Activated gamma-delta T cell (primary cell): ENCODE results near the gene DYNC2I2.
"Not testable (repeated sequence)": the region's sequence is repeated elsewhere in the genome, so short reads cannot be mapped to it uniquely, and the experiment has no call there.

Source experiments
- DNase-seq: peaks from one replicate; lab custom pipeline; 2025; lab: John Stamatoyannopoulos, UW
- total RNA-seq, 2 donors: gene quantifications; one replicate each; lab custom pipeline; 2026; lab: John Stamatoyannopoulos, UW

Gene DYNC2I2
- 13.3 to 15.2 reads per million in 2 donors for total RNA-seq

DNA sequence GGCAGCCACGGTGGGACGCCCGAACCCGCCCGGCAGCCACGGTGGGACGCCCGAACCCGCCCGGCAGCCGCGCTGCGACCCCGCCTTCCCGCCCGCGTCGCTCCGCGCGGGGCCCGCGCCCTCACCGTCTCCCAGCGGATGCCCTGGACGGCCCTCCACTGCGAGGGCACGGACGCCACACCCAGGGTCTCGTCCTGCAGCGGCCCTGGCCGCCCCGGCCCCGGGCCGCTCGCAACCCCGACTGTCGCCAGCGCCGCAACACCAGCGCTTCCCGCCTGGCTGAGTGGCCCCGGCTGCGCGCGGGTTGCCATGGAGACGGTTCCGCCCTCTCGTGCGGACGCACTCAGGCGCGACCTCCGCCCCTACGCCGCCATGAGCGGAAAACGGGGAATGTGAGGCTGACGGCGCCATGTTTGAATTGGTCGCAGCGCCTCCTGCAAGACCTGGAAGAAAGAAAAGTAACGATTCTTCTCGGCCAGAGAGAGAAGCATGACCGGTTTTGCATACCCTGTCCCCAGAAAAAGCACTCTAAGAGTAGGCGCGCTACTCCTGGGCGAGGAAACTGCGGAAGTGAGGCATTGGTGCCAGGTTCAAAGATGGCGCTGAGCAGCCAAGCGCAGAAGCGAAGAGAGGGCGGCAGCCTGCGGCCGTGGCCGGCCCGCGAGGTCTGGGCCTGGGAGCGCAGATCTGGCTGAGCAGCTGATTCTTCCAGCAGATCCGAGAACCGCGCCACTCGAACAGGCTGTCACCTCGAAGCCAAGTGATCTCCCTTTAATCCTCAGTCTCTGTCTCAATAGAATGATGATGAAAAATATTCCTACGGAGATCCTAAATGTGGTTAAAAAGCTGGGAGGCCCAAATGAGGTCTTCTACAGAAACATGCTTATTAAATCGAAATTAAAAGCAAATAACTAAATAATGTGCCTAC is at the start of gene DYNC2I2:
Gene DYNC2I2 (minus strand): TSS at position 432 of the 928 bp plus-strand sequence. CDS start 121 bp downstream, at position 311.
- DNase-seq: peak; percentile 92

DNA sequence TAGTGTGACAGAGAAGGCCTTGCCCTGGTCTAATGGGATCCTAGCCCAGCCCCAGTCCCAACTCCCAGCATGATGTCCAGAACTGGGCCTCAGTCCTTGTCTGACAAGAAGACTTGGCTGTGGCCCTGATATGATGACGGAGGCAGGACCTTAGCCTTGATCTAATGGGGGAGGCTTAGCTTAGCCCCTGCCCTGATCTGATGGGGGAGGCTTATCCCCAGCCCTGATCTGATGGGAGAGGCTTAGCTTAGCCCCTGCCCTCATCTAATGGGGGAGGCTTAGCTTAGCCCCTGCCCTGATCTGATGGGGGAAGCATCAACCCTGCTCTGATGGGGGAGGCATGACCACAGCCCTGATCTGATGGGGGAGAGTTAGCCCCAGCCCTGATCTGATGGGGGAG is 49.4 kb upstream of the DYNC2I2 start:
- DNase-seq: no peak

GRCh38 chr9:128705051-128705965 is 48.7 kb upstream of the DYNC2I2 start:
- no peak for DNase-seq

- no peak for DNase-seq
These were observed 47.7 kb upstream of the DYNC2I2 start for GRCh38 chr9:128704356-128704670.

- DNase-seq: no peak
These were observed 47.1 kb upstream of the DYNC2I2 start for GRCh38 chr9:128703616-128704355.

DNA sequence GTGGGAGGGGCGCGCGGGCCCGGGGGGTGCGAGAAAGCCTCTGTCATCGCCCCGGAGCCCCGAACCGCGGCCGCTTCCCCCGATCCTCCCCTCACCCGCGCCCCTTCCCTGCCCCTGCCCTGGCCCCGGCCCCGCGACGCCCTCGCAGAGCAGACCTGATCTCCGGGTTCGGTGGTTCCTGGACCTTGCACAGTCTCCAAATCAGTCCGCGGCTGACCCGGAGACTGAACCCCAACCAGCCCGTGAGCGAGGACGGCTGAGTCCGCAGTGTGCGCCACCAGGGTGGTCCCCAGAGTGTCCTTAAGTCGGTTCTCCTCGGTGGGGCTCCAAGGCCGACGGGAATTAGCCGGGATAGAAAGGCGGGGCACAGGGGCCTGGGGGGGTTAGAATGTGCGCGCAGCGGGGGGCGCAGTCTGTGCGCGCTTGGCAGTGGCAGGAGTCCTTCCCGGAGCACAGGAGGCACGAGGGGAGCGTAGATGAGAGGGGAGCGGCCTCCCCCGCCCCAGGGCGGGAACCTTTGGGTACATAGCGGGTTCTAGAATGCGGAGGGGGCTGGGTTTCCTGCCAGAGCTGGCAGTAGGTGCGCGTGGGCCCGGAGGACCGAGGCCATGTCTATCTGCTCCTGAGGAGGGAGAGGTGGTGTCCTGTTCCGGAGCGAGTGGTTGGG is 46.4 kb upstream of the DYNC2I2 start:
- no peak for DNase-seq

- peak; percentile 58 for DNase-seq
These were observed 45.9 kb upstream of the DYNC2I2 start, which contains the start of gene PKN3 for GRCh38 chr9:128702445-128702948. PKN3 (plus strand) TSS chr9:128702503; CDS start chr9:128702916, 413 bp downstream.

DNA sequence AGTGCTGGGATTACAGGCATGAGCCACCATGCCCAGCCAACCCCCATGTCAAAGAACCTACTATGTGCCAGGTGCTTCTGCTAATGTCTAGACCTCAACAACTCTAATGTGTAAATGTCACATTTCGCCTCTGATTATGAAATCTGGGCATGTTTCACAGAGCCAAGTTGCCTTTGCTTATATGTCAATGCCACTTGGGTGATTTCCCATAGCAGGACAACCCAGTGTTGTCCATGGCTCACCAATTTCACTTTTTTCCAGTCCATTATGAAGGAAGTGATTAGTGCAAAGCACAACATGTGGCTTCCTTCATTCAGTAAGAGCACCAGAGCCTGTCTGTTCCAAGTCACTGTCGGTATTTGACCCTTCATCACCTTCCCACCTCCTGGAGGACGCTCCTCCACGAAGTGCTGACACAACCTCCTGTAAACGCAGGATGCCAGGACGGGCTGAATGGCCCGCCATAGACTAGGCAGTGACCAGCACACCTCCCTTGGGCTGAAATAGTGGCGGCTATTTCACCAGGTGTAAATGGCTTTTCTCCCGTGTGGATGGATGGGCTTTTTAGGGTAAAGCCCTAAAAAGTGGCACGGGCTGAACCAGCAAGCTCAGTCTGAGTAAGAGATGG is 44.7 kb upstream of the DYNC2I2 start:
- no peak for DNase-seq

DNA sequence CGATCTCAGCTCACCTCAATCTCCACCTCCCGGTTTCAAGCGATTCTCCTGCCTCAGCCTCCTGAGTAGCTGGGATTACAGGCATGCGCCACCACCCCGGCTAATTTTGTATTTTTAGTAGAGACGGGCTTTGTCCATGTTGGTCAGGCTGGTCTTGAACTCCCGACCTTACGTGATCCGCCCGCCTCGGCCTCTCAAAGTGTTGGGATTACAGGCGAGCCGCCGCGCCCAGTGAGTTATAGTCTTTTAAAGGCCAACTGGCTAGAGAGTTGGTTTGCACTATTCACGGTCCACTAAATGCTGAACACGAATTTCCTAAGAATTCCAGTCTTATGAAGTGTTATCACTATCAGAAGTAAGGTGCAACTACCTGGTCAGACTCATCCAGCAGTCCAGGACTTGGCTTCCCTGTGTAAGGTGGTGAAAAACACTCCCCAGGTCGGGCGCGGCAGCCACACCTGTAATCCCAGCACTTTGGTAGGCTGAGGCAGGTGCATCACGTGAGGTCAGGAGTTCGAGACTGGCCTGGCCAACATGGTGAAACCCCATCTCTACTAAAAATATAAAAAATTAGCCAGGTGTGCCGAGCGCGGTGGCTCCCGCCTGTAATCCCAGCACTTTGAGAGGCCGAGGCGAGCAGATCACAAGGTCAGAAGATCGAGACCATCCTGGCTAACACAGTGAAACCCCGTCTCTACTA is 42.6 kb upstream of the DYNC2I2 start:
- DNase-seq: not testable (repeated sequence)

- no peak for DNase-seq
These were observed 40.5 kb upstream of the DYNC2I2 start for GRCh38 chr9:128696923-128697707.

DNA sequence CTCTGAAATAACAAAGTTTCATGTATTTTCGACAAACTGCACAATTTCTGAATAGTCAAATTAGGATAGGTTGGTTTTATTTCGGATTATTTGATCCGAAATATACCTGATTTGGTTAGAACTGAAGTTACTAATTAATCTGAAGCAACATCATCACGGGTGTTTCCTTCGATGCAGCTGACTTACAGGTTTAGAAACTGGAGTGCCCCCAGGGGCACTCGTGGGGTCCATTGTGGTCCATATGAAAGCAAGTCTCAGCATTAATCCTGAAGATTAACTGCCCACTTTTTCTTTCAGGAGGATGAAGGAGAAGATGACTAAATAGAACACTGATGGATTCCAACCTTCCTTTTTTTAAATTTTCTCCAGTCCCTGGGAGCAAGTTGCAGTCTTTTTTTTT is 37.7 kb upstream of the DYNC2I2 start:
- no peak for DNase-seq

DNA sequence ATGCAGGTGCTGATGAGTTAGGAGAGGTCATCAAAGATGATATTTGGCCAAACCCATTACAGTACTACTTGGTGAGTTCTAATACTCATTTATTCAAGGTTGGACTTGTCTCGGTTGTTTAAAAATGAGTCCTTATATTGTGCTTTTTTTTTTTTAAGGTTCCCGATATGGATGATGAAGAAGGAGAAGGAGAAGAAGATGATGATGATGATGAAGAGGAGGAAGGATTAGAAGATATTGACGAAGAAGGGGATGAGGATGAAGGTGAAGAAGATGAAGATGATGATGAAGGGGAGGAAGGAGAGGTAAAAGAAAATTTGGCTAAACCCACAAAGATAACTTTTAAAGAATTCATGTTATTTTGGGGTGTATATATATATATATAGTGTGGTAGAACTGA is 37.1 kb upstream of the DYNC2I2 start:
- DNase-seq: not testable (repeated sequence)

DNA sequence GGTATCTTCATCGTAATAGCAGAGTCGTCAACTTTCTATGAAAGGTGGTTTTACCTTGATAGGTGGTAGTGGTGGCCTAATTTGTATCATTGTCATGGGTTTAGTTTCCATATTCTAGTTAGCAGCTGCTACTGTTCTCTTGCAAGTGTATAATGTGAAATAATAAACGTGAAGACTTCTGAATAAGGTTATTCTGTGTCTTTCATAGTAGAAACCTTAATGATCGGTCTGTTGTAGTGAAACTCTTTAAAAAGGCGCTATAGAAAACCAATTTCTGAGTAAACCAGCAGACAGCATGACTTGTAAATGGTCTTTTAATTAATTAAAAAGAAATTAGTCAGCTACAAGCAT is 34.0 kb upstream of the DYNC2I2 start:
- DNase-seq: no peak

DNA sequence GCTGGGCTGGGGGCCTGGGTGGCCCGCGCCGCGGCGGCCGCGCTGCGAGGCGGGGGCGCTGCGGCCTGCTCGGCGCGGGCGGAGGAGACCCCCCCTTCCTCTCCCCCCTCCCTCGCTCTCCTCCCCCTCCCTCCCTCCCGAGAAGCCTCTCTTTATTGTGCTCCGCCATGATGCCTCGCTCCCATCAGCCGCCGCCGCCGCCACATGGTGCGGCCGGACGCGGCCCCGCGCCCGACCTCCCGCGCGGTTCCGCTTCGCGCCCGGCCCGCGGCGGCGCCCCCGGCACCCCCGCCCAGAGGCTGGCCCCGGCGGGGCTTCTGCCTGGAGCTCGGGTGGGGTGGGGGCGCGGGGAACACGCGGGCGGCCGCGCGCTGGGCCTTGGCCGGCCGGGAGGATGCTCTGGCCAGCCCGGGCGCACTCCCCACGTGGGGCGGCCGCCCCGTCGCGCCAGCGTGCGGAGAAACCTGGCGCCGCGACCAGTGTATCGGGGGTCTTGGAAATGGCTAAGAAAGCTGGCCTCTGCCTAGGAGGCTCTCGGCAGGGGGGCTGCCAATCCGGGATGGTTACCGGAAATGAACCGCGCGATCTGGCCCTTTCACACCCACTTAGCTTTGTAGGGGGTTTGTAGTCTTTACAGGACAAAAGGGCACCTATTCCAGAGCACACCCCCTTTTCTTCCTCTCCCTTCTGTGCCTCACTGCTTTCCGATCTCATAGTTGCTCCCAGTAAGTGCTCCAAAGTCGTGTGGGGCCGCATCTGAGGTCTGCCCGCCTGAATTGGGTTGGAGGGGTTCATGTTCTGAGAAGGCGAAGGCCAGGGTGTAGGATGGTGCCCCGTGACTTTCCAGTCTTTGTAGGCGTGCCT is 33.4 kb upstream of the DYNC2I2 start:
- DNase-seq: peak; percentile 42

- peak; percentile 66 for DNase-seq
These were observed 32.7 kb upstream of the DYNC2I2 start for GRCh38 chr9:128689293-128689774.

- DNase-seq: peak; percentile 93
These were observed 32.0 kb upstream of the DYNC2I2 start, which contains the start of gene SET for GRCh38 chr9:128688501-128689292. SET (plus strand) TSS chr9:128689222; CDS start chr9:128689583, 361 bp downstream.

DNA sequence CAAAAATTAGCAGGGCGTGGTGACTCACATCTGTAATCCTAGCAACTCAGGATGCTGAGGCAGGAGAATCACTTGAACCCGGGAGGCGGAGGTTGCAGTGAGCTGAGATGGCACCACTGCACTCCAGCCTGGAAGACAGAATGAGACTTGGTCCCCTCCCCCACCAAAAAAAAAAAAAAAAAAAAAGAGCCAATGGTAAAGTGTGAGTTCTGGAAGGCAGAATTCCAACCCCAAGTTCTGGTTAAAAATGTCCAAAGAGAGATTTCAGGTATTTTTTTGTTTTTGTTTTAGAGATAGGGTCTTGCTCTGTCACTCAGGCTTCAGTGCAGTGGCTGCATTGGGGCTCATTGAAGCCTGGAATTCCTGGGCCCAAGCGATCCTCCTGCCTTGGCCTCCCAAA is 30.8 kb upstream of the DYNC2I2 start:
- DNase-seq: no peak
